Progenitor cell of endocrine pancreas (in vitro differentiated cells): Measurements from ENCODE around the gene ILF3. TPM values are rescaled to one million over a fixed set of nuclear protein-coding genes. Genes with fewer than 3 reads are reported as not detected.
A peak's percentile ranks its signal among the peaks of the same experiment; 100 is the strongest.

Source experiments
- DNase-seq: peaks from one replicate; pipeline ENCODE4 v3.0.0; 2021; ENCODE audit warnings: low spot score; ENCODE audit not compliant: unreplicated experiment
- H3K27ac Mint-ChIP-seq: 2 replicates; pipeline ENCODE4 v1.8.0; 2021; ENCODE audit warnings: mild to moderate bottlenecking, moderate library complexity, mixed read lengths
- H3K27me3 Mint-ChIP-seq: 2 replicates; pipeline ENCODE4 v1.8.0; 2021; ENCODE audit warnings: mixed read lengths
- H3K36me3 Mint-ChIP-seq: 2 replicates; pipeline ENCODE4 v1.8.0; 2022; ENCODE audit warnings: mixed read lengths; ENCODE audit not compliant: insufficient read depth
- H3K4me1 Mint-ChIP-seq: 2 replicates; pipeline ENCODE4 v1.8.0; 2021; ENCODE audit warnings: low read depth, mixed read lengths
- H3K4me3 Mint-ChIP-seq: 2 replicates; pipeline ENCODE4 v1.8.0; 2021; ENCODE audit warnings: low read depth, mild to moderate bottlenecking, moderate library complexity, mixed read lengths
- H3K9me3 Mint-ChIP-seq: 2 replicates; pipeline ENCODE4 v1.8.0; 2021; ENCODE audit warnings: low read depth, mixed read lengths
- CTCF ChIP-seq: fragments of 200-600 bp; sonication (generic); IDR thresholded peaks from one replicate; pipeline ENCODE4 v1.5.0; 2021; ENCODE audit warnings: antibody characterized with exemption, mild to moderate bottlenecking; ENCODE audit not compliant: unreplicated experiment
- total RNA-seq: library from RNA; stranded (reverse); gene quantifications from 2 replicates; pipeline ENCODE4 v1.2.1, GENCODE V29; 2021

ILF3 gene
- total RNA-seq, 1 donor from 2014 or later: 761 TPM

- Mint-ChIP-seq H3K36me3 (peaks cover 15% of the 10 kb centered on the region), H3K9me3 (no peaks in the 10 kb centered on the region), H3K4me3 (no peak overlapping the region), H3K27ac (peak overlapping the region; percentile 7), H3K4me1 (peaks cover 11% of the 10 kb centered on the region), H3K27me3 (no peaks in the 10 kb centered on the region)
- TF ChIP-seq CTCF: no peak
- DNase-seq: no peak
These were observed 11.5 kb upstream of the ILF3 start for GRCh38 chr19:10642473-10643171.

- no peak for TF ChIP-seq CTCF
- peaks cover 9% of the 10 kb centered on the region for H3K36me3 Mint-ChIP-seq
- no peak overlapping the region for H3K4me3 Mint-ChIP-seq
- no peak for DNase-seq
- no peaks in the 10 kb centered on the region for H3K9me3 Mint-ChIP-seq
- H3K4me1 Mint-ChIP-seq: peaks cover 10% of the 10 kb centered on the region
- peak overlapping the region; percentile 83 for H3K27ac Mint-ChIP-seq
- no peaks in the 10 kb centered on the region for H3K27me3 Mint-ChIP-seq
These were observed 10.8 kb upstream of the ILF3 start for GRCh38 chr19:10643172-10643967.

GRCh38 chr19:10643968-10644259 is 10.2 kb upstream of the ILF3 start:
- DNase-seq: no peak
- H3K36me3 Mint-ChIP-seq: peaks cover 9% of the 10 kb centered on the region
- TF ChIP-seq CTCF: no peak
- H3K4me3 Mint-ChIP-seq: no peak overlapping the region
- no peaks in the 10 kb centered on the region for H3K27me3 Mint-ChIP-seq
- peaks cover 10% of the 10 kb centered on the region for H3K4me1 Mint-ChIP-seq
- H3K27ac Mint-ChIP-seq: peak overlapping the region; percentile 77
- H3K9me3 Mint-ChIP-seq: no peaks in the 10 kb centered on the region

- peak; percentile 92 for TF ChIP-seq CTCF
- no peak overlapping the region for H3K4me3 Mint-ChIP-seq
- H3K36me3 Mint-ChIP-seq: peaks cover 7% of the 10 kb centered on the region
- H3K27me3 Mint-ChIP-seq: no peaks in the 10 kb centered on the region
- H3K4me1 Mint-ChIP-seq: peaks cover 10% of the 10 kb centered on the region
- H3K9me3 Mint-ChIP-seq: no peaks in the 10 kb centered on the region
- DNase-seq: peak; percentile 84
- peak overlapping the region; percentile 83 for H3K27ac Mint-ChIP-seq
These were observed 9.7 kb upstream of the ILF3 start for GRCh38 chr19:10644260-10645007.

GRCh38 chr19:10646456-10647159 is 7.5 kb upstream of the ILF3 start:
- no peak overlapping the region for H3K27ac Mint-ChIP-seq
- no peaks in the 10 kb centered on the region for H3K9me3 Mint-ChIP-seq
- H3K36me3 Mint-ChIP-seq: peaks cover 5% of the 10 kb centered on the region
- TF ChIP-seq CTCF: no peak
- DNase-seq: no peak
- H3K4me3 Mint-ChIP-seq: no peak overlapping the region
- H3K4me1 Mint-ChIP-seq: peaks cover 10% of the 10 kb centered on the region
- no peaks in the 10 kb centered on the region for H3K27me3 Mint-ChIP-seq
